ENCODE data around the gene CTDP1.
"Not testable (repeated sequence)": the region's sequence is repeated elsewhere in the genome, so short reads cannot be mapped to it uniquely, and the experiment has no call there.

The CTDP1 gene

GRCh38 chr18:79729611-79730010 lies 50.0 kb downstream of the CTDP1 start:
- no peak for DNase-seq

GRCh38 chr18:79730804-79731203 lies 51.2 kb downstream of the CTDP1 start:
- no peak for DNase-seq

- not testable (repeated sequence) for DNase-seq
Measured at GRCh38 chr18:79731881-79732720, 52.5 kb downstream of the CTDP1 start.

- DNase-seq: no peak
Measured at GRCh38 chr18:79732721-79733025, 53.1 kb downstream of the CTDP1 start.

GRCh38 chr18:79733135-79733701 lies 53.6 kb downstream of the CTDP1 start:
- no peak for DNase-seq

GRCh38 chr18:79733986-79734770 lies 54.6 kb downstream of the CTDP1 start:
- DNase-seq: no peak

- no peak for DNase-seq
Measured at GRCh38 chr18:79735071-79735980, 55.7 kb downstream of the CTDP1 start.

GRCh38 chr18:79736230-79736629 lies 56.6 kb downstream of the CTDP1 start:
- DNase-seq: no peak

- DNase-seq: no peak
Measured at GRCh38 chr18:79736846-79737245, 57.2 kb downstream of the CTDP1 start.

- DNase-seq: no peak
Measured at GRCh38 chr18:79737426-79737825, 57.8 kb downstream of the CTDP1 start.

- DNase-seq: no peak
Measured at GRCh38 chr18:79738041-79738461, 58.4 kb downstream of the CTDP1 start.

- no peak for DNase-seq
Measured at GRCh38 chr18:79738581-79739439, 59.2 kb downstream of the CTDP1 start.

- DNase-seq: no peak
Measured at GRCh38 chr18:79739440-79739778, 59.8 kb downstream of the CTDP1 start.

- not testable (repeated sequence) for DNase-seq
Measured at GRCh38 chr18:79740047-79740446, 60.4 kb downstream of the CTDP1 start.

GRCh38 chr18:79740521-79741361 lies 61.1 kb downstream of the CTDP1 start:
- DNase-seq: no peak

- no peak for DNase-seq
Measured at GRCh38 chr18:79741362-79741700, 61.7 kb downstream of the CTDP1 start.

- DNase-seq: no peak
Measured at GRCh38 chr18:79742076-79742475, 62.5 kb downstream of the CTDP1 start.

- DNase-seq: no peak
Measured at GRCh38 chr18:79744625-79745024, 65.0 kb downstream of the CTDP1 start.

GRCh38 chr18:79746730-79747129 lies 67.1 kb downstream of the CTDP1 start:
- DNase-seq: no peak

- DNase-seq: no peak
Measured at GRCh38 chr18:79747156-79747845, 67.7 kb downstream of the CTDP1 start.

All from NCI-H187 (cell line).